ENCODE results near the gene RHBDF2.

Gene RHBDF2

GRCh38 chr17:76477576-76477975 is 23.6 kb downstream of the RHBDF2 start:
- no peak for DNase-seq

- DNase-seq, result no peak
Observed at GRCh38 chr17:76476736-76477135, 24.5 kb downstream of the RHBDF2 start.

- DNase-seq, result no peak
Observed at GRCh38 chr17:76475302-76475701, 25.9 kb downstream of the RHBDF2 start.

GRCh38 chr17:76474894-76475293 is 26.3 kb downstream of the RHBDF2 start:
- DNase-seq, result no peak

GRCh38 chr17:76474238-76474637 is 27.0 kb downstream of the RHBDF2 start:
- DNase-seq, result no peak

- no peak for DNase-seq
Observed at GRCh38 chr17:76473541-76473985, 27.7 kb downstream of the RHBDF2 start.

- DNase-seq, result no peak
Observed at GRCh38 chr17:76472726-76473125, 28.5 kb downstream of the RHBDF2 start.

- DNase-seq, result no peak
Observed at GRCh38 chr17:76472258-76472645, 29.0 kb downstream of the RHBDF2 start.

- DNase-seq, result no peak
Observed at GRCh38 chr17:76471498-76472257, 29.5 kb downstream of the RHBDF2 start.

- no peak for DNase-seq
Observed at GRCh38 chr17:76469991-76470739, 31.1 kb downstream of the RHBDF2 start.

- DNase-seq, result no peak
Observed at GRCh38 chr17:76469076-76469990, 31.9 kb downstream of the RHBDF2 start.

GRCh38 chr17:76468634-76469010 is 32.6 kb downstream of the RHBDF2 start:
- no peak for DNase-seq

GRCh38 chr17:76467809-76468633 is 33.2 kb downstream of the RHBDF2 start:
- no peak for DNase-seq

GRCh38 chr17:76467366-76467765 is 33.9 kb downstream of the RHBDF2 start, which contains the start of gene AANAT:
AANAT (plus strand) TSS chr17:76467603; CDS start chr17:76468747, 1,144 bp downstream.
- no peak for DNase-seq

GRCh38 chr17:76466775-76467130 is 34.5 kb downstream of the RHBDF2 start:
- no peak for DNase-seq

- no peak for DNase-seq
Observed at GRCh38 chr17:76462556-76463290, 38.5 kb downstream of the RHBDF2 start.

GRCh38 chr17:76461765-76462555 is 39.3 kb downstream of the RHBDF2 start:
- DNase-seq, result no peak

- no peak for DNase-seq
Observed at GRCh38 chr17:76459674-76460073, 41.5 kb downstream of the RHBDF2 start.

GRCh38 chr17:76458580-76459490 is 42.4 kb downstream of the RHBDF2 start:
- no peak for DNase-seq

- no peak for DNase-seq
Observed at GRCh38 chr17:76453431-76453743, 47.8 kb downstream of the RHBDF2 start.

Data from hippocampal formation (tissue), 2 donors.